Ovary (tissue), 3 donors: Measurements from ENCODE around the gene ZNF423.

Experiments used
- CTCF ChIP-seq, 3 donors: fragments of 450-650 bp in 2 of 3; fragments of 200-600 bp in 1 of 3; IDR thresholded peaks; one replicate each; pipeline versions ENCODE4 v1.5.1 to v1.8.0; 2016 to 2022; ENCODE audit warnings: antibody characterized with exemption in 3 of 3, mild to moderate bottlenecking in 1 of 3
- POLR2A ChIP-seq: fragments of 450-650 bp; IDR thresholded peaks from one replicate; pipeline ENCODE4 v1.6.1; 2017; ENCODE audit warnings: antibody characterized with exemption, mild to moderate bottlenecking, moderate library complexity
- donor health status: DM: no; HTN: no; CAD: no.

DNA sequence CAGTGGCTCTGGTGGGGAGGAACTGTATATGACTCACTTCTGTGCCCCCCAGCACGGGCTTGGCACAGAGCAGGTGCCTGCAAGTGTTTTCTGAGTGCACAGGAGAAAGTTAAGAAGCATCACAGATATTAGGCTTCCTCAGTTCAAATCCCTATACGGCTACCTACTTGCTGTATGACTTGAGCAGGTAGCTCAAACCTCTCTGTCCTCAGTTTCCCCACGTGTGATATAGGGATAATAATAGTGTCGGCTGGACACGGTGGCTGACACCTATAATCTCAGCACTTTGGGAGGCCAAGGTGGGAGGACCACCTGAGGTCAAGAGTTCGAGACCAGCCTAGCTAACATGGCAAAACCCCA, 386.6 kb downstream of the ZNF423 start:
- TF ChIP-seq CTCF (IDR thresholded peaks at IDR 0.05) (no peak), POLR2A (no peak)
